ENCODE data around the gene GNRH2.

- TF ChIP-seq, protein P1, sequence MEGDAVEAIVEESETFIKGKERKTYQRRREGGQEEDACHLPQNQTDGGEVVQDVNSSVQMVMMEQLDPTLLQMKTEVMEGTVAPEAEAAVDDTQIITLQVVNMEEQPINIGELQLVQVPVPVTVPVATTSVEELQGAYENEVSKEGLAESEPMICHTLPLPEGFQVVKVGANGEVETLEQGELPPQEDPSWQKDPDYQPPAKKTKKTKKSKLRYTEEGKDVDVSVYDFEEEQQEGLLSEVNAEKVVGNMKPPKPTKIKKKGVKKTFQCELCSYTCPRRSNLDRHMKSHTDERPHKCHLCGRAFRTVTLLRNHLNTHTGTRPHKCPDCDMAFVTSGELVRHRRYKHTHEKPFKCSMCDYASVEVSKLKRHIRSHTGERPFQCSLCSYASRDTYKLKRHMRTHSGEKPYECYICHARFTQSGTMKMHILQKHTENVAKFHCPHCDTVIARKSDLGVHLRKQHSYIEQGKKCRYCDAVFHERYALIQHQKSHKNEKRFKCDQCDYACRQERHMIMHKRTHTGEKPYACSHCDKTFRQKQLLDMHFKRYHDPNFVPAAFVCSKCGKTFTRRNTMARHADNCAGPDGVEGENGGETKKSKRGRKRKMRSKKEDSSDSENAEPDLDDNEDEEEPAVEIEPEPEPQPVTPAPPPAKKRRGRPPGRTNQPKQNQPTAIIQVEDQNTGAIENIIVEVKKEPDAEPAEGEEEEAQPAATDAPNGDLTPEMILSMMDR (optimal IDR thresholded peaks at IDR 0.05 in 1 of 3, IDR thresholded peaks at IDR 0.05 in 1 of 3, conservative IDR thresholded peaks at IDR 0.05 in 1 of 3; ENCODE audit: extremely low read depth in 1 of 3, insufficient read depth in 2 of 3, low read length in 3 of 3), result no peak
- TF ChIP-seq EZH2 (IDR thresholded peaks at IDR 0.05; ENCODE audit: low read length), result no peak
Observed at GRCh38 chr20:3070725-3071124, 27.3 kb downstream of the GNRH2 start.

Measured in keratinocyte (primary cell).